ENCODE data around the gene RPL13A. TPM values are rescaled to one million over a fixed set of nuclear protein-coding genes. Genes with fewer than 3 reads are reported as not detected.
A peak's percentile ranks its signal among the peaks of the same experiment; 100 is the strongest.

The RPL13A gene
- total RNA-seq, 1 experiment from 2014 or later: 3,286 TPM

DNA sequence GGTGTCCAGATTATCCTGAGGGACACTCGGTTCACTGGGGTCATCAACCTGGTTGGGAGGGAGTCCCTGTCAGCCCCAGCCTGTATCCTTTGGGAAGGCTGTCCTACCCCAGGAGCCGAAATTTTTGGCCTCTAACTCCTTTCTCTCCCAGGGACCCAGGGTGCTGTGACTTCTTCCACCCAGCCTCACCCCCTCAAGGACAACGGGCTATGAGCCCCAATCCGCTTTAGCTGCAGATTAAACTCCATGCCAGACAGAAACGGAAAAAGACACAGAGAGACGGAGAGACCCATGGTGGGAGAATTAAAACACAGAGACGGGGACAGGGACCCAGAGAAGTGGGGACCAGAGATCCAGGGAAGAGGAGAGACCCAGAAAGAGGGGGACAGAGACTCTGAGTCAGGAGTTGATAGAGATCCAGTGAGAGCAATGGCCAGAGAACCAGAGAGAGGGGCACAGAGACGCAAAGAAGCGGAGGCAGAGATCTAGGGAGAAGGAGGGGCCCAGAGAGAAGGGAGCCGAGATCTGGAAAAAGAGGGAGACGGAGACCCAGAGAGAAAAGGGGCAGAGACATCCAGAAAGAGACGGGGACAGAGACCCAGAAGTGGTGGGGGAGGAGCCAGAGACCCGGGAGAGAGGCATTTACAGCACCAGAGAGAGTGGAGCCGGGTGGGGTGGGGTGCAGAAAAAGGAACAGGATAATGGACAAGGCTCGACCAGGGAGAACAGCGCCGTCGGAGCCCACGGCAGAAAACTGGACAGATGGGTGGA is 46.8 kb upstream of the RPL13A start:
- Histone ChIP-seq H3K14ac (ENCODE audit: insufficient read depth, low read length) (no peak overlapping the region), H3K79me2 (ENCODE audit: insufficient read depth, low read length) (no peaks in the 10 kb centered on the region), H4K91ac (ENCODE audit: insufficient read length, low read depth, low read length) (no peak overlapping the region), H3T11ph (ENCODE audit: low read length) (no peak overlapping the region), H3K27ac (ENCODE audit: insufficient read length, low read depth, low read length) (no peak overlapping the region), H2BK15ac (ENCODE audit: low read depth, low read length) (no peak overlapping the region), H2BK120ac (ENCODE audit: low read depth, low read length, poor library complexity, severe bottlenecking) (no peak overlapping the region), H3K4me1 (ENCODE audit: insufficient read depth, low read length) (no peaks in the 10 kb centered on the region), H2AK5ac (ENCODE audit: insufficient read length, low read length) (no peak overlapping the region), H2BK5ac (ENCODE audit: insufficient read length, low read length) (no peak overlapping the region), H3K27me3 (ENCODE audit: insufficient read depth, low read length) (peaks cover 34% of the 10 kb centered on the region; the same call in 1 of the 2 replicates), H4K8ac (replicated peaks; ENCODE audit: insufficient read length, low read depth, low read length) (no peak overlapping the region), H3K9ac (ENCODE audit: extremely low read depth, insufficient read length, low read length) (no peak overlapping the region), H3K23ac (ENCODE audit: insufficient read length, low read depth, low read length) (no peak overlapping the region), H3K4ac (ENCODE audit: low read depth, low read length) (no peak overlapping the region), H2BK20ac (ENCODE audit: low read depth, low read length, poor library complexity, severe bottlenecking) (no peak overlapping the region), H2AFZ (ENCODE audit: low read length) (no peak overlapping the region), H3K9me3 (ENCODE audit: control insufficient read depth, low read depth, low read length) (no peaks in the 10 kb centered on the region), H3K56ac (ENCODE audit: insufficient read length, low read depth, low read length) (no peak overlapping the region), H4K20me1 (ENCODE audit: control insufficient read depth, insufficient read depth, insufficient read length) (no peaks in the 10 kb centered on the region), H3K4me2 (ENCODE audit: insufficient read depth, insufficient read length, low read length) (peak overlapping the region; percentile 83), H4K5ac (ENCODE audit: insufficient read length, low read depth, low read length) (no peak overlapping the region), H3K23me2 (ENCODE audit: insufficient read length, low read depth, low read length, poor library complexity, severe bottlenecking) (peaks cover 21% of the 10 kb centered on the region), H3K79me1 (ENCODE audit: insufficient read depth, low read depth, low read length, poor library complexity, severe bottlenecking) (no peaks in the 10 kb centered on the region), H2BK12ac (ENCODE audit: insufficient read length, low read depth, low read length) (no peak overlapping the region), H3K18ac (ENCODE audit: insufficient read length, low read depth, low read length) (no peak overlapping the region)
- H3K27me3 Mint-ChIP-seq (ENCODE audit: low read depth): peaks cover 63% of the 10 kb centered on the region
- H3K9me3 Mint-ChIP-seq: peaks cover 0 to 3% of the 10 kb centered on the region in 2 experiments; a peak in 2 of 5 replicates
- TF ChIP-seq CTCF (conservative IDR thresholded peaks at IDR 0.05): no peak
- DNase-seq: no peak
- H3K27ac Mint-ChIP-seq: no peak overlapping the region
- no CpG with 5 or more reads among the region's 19 CpGs for WGBS (ENCODE audit: extremely low coverage, insufficient read length, low lambda C conversion rate)
- H3K4me3 Mint-ChIP-seq: peak overlapping the region; percentile 52 to 84
- peaks cover 25 to 47% of the 10 kb centered on the region in 2 experiments for H3K4me1 Mint-ChIP-seq
- peaks cover 0 to 2% (median 0%) of the 10 kb centered on the region in 3 experiments; a peak in 1 of 7 replicates for H3K36me3 Mint-ChIP-seq (ENCODE audit: insufficient read depth in 1 of 3, low read depth in 3 of 3)

Data from H9 (cell line).